22Rv1 (cell line): ENCODE data around the gene TCP10L.
A peak's percentile ranks its signal among the peaks of the same experiment; 100 is the strongest.
"Not testable (repeated sequence)": the region's sequence is repeated elsewhere in the genome, so short reads cannot be mapped to it uniquely, and the experiment has no call there.

Experiments used
- H3K27ac ChIP-seq: fragments of 450-650 bp; 2 replicates; pipeline ENCODE4 v1.5.1; 2017
- CTCF ChIP-seq: fragments of 450-650 bp; IDR thresholded peaks from 2 replicates; pipeline ENCODE4 v1.5.1; 2017; ENCODE audit warnings: mild to moderate bottlenecking
- ZFX ChIP-seq: fragments of 450-650 bp; IDR thresholded peaks from 2 replicates; pipeline ENCODE4 v1.6.1; 2017; ENCODE audit warnings: antibody characterized with exemption, borderline replicate concordance

Gene TCP10L

GRCh38 chr21:32562915-32563314 lies 22.4 kb downstream of the TCP10L start:
- no peak overlapping the region for H3K27ac ChIP-seq
- TF ChIP-seq ZFX (no peak), CTCF (no peak)

GRCh38 chr21:32562426-32562825 lies 22.9 kb downstream of the TCP10L start:
- no peak overlapping the region for H3K27ac ChIP-seq
- no peak for TF ChIP-seq ZFX
- peak; percentile 36; the same call in 1 of the 2 replicates for TF ChIP-seq CTCF

DNA sequence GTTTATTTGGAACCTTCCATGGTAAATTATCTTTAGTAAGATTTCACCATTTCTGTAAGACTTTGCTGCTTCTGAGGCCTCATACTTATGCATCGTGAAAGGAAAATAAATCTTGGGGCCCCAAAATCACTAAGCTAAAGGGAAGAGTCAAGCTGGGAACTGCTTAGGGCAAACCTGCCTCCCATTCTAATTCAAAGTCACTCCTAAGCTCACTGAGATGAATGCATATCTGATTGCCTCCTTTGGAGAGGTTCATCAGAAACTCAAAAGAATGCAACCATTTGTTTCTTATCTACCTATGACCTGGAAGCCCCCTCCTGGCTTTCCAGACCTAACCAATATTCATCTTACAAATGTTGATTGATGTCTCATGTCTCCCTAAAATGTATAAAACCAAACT lies 23.8 kb downstream of the TCP10L start:
- H3K27ac ChIP-seq: not testable (repeated sequence)

- no peak overlapping the region for H3K27ac ChIP-seq
- TF ChIP-seq CTCF (no peak), ZFX (no peak)
These were observed 24.4 kb downstream of the TCP10L start for GRCh38 chr21:32560896-32561295.

DNA sequence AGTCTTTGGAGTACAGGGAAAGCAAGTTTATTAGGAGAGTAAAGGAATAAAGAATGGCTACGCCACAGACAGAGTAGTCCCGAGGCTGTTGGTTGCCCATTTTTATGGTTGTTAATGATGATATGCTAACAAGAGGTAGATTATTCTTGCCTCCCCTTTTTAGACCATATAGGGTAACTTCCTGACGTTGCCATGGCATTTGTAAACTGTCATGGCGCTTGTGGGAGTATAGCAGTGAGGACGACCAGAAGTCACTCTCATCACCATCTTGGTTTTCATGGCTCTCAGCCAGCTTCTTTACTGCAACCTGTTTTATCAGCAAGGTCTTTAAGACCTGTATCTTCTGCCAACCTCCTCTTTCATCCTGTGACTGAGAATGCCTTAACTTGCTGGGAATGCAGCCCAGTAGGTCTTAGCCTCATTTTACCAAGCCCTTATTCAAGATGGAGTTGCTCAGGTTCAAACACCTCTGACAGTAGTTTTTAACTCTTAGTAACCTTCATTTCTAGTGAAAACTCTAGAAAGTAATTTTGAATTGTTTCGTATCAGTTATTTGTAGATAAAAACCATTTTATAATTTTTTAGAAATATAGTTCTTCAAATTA lies 26.2 kb downstream of the TCP10L start:
- TF ChIP-seq ZFX (no peak), CTCF (no peak)
- no peak overlapping the region for H3K27ac ChIP-seq

GRCh38 chr21:32558106-32558505 lies 27.2 kb downstream of the TCP10L start:
- TF ChIP-seq CTCF (no peak), ZFX (no peak)
- H3K27ac ChIP-seq: no peak overlapping the region

DNA sequence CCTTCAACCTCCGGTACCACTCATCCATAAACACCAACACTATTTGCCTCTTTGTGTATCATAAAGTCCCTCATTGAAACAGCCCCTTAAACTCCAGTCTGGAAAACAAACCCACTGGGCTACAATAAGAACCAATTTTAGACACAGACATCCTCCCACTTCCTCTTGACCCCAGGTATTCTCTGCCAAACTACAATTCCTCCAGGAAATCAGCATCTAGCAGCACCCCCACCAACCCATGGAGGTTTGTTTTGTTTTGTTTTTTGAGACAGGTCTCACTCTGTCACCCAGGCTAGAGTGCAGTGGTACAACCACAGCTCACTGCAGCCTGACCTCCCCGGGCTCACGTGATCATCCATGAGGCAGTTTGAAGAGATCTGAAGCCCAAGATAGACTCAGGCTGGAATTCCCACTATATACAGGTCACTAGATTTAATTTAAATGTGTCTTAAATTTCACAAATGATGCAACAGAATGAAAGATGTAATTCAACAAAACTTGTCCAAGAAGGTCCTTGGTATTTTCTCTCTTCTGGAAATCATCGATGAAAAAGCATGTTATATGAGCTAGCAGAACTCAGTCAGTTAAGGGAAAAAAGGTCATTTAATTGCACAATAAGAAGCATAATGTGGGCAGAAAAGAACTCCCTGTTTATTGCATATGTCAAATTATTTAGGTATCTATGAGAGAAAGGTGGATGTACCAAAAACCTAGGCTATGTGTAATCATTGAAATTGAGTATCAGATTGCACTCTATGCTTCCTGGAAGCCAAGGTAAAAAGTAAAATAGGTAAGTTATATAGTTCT lies 30.3 kb downstream of the TCP10L start:
- TF ChIP-seq ZFX (no peak), CTCF (no peak)
- no peak overlapping the region for H3K27ac ChIP-seq
